Activated T-cell treated with anti-CD3 and anti-CD28 coated beads, Interleukin-2, amount 50 U/mL, for 4 hours (primary cell): ENCODE results near the gene AKAP3. TPM values are rescaled to one million over a fixed set of nuclear protein-coding genes. Genes with fewer than 3 reads are reported as not detected.

ENCODE experiments used
- ATAC-seq, 2 donors: fragments of 200-7000 bp; cut with Tn5 transposase; one replicate each; pipeline ENCODE4 v1.10.0; 2021
- DNase-seq: peaks from one replicate; pipeline ENCODE4 v3.0.0-alpha.2; 2020
- H3K27me3 Mint-ChIP-seq: one replicate; pipeline ENCODE4 v1.8.0; 2021; ENCODE audit warnings: low read depth, mixed read lengths
- H3K36me3 Mint-ChIP-seq: one replicate; pipeline ENCODE4 v1.8.0; 2022; ENCODE audit warnings: mixed read lengths; ENCODE audit not compliant: insufficient read depth
- H3K4me1 Mint-ChIP-seq: one replicate; pipeline ENCODE4 v1.8.0; 2021; ENCODE audit warnings: low read depth, mixed read lengths
- H3K4me3 Mint-ChIP-seq: one replicate; pipeline ENCODE4 v1.8.0; 2021; ENCODE audit warnings: mild to moderate bottlenecking, moderate library complexity, mixed read lengths
- H3K9me3 Mint-ChIP-seq: one replicate; pipeline ENCODE4 v1.8.0; 2021; ENCODE audit warnings: mixed read lengths
- total RNA-seq, 3 donors: library from RNA; stranded (reverse); gene quantifications; one replicate each; pipeline ENCODE4 v1.2.1, GENCODE V29; 2021

Gene AKAP3
- total RNA-seq = 1 to 10 TPM in 1 of 3 donors, under 1 TPM in 2; 0.65 to 1.1 (median 0.92) TPM

DNA sequence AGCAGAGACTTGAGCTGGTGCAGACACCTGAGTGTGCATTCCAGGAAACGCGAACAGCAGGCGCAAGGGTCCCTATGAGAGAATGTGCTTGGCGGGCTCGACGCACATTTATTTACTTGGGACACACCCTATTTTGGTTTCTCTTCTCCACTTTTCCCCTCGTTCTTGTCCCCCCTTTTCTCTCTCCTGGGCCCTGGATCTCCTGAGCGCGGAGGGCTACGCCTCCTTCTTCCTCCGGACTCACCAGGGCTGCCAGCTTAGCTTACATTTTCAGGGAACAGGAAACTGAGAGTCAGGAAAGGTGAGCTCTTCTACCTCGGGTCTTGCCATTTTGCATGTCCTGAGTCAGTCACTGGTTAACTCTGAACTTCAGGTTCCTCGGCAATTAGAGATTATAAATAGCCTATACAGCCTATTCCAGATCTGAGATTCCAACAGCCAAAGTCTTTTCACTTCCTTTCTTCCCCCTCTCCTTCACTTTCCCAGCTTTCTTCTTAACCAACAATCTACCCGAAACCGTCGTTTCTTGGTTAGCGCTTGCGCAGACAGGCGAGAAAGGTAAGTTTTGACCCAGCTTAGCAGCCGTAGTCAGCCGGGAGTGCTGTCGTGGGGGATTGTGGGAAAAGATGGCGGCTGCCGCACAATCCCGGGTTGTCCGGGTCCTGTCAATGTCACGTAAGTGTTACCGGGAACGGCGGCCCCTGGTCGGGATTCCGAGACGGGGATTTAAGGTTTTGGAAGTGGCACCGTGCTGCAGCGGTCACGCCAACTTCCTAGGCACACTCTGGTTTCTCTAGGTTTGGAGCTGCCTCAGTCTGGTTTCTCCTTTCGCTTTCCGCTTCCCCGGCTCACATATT lies at the start of gene AKAP3, which contains the start of gene NDUFA9:
AKAP3 (minus strand) TSS at position 551 of the 857 bp plus-strand sequence. CDS start 10,855 bp downstream, outside the sequence.
NDUFA9 (plus strand) TSS at position 614 of the 857 bp plus-strand sequence; CDS start at position 627, 13 bp downstream.
- DNase-seq (peak; percentile 65), ATAC-seq (peak; percentile 96 to 97)
- H3K27me3 Mint-ChIP-seq = no peaks in the 10 kb centered on the region
- H3K9me3 Mint-ChIP-seq = no peaks in the 10 kb centered on the region
- H3K4me3 Mint-ChIP-seq = peak within 1 kb of the TSS; percentile 97
- H3K36me3 Mint-ChIP-seq = peaks cover 6% of the 10 kb centered on the region
- H3K4me1 Mint-ChIP-seq = peaks cover 42% of the 10 kb centered on the region

DNA sequence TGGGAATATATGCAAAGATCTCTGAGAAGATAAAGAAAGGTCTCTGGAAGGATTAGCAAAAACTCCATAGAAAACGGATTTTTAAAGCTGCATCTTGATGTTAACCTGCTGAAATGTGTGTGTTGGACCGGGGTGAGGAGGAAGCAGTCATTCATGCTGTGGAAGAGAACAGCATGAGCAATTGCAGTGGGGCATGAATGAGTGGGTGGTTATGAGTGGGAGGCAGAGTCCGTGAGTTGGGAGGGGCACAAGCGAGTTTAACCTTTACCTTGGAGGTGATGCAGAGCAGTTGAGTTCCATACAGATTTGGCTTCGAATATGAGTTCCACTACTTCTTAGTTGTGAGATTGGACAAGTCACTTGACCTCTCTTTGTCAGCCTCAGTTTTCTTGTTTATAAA lies 41.9 kb upstream of the AKAP3 start:
- H3K9me3 Mint-ChIP-seq = no peaks in the 10 kb centered on the region
- H3K4me3 Mint-ChIP-seq = no peak overlapping the region
- H3K27me3 Mint-ChIP-seq = no peaks in the 10 kb centered on the region
- ATAC-seq = no peak
- no peaks in the 10 kb centered on the region for H3K4me1 Mint-ChIP-seq
- peaks cover 49% of the 10 kb centered on the region for H3K36me3 Mint-ChIP-seq
- DNase-seq = no peak

DNA sequence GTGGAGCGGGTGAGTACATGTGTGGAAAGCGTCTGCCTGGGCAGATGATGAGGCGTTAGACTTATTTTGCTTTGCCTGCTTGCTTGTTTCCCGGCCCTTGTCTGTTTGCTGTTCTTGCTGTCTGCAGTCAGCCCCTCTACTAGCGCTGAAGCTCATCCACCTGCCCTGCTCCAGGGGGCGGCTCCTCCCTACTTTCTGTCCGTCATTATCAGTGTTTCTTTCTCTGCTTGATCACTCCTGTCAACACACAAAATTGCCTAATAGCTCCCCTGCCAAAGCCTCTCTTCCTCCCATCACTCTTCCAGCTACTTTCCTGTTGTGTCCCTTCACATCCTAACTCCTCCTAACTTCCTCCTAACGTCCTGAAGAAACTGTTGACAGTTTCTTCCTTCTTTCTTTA lies 36.5 kb upstream of the AKAP3 start:
- DNase-seq = no peak
- Mint-ChIP-seq H3K4me1 (no peaks in the 10 kb centered on the region), H3K36me3 (peaks cover 57% of the 10 kb centered on the region), H3K4me3 (no peak overlapping the region), H3K9me3 (no peaks in the 10 kb centered on the region), H3K27me3 (no peaks in the 10 kb centered on the region)
- ATAC-seq = no peak

DNA sequence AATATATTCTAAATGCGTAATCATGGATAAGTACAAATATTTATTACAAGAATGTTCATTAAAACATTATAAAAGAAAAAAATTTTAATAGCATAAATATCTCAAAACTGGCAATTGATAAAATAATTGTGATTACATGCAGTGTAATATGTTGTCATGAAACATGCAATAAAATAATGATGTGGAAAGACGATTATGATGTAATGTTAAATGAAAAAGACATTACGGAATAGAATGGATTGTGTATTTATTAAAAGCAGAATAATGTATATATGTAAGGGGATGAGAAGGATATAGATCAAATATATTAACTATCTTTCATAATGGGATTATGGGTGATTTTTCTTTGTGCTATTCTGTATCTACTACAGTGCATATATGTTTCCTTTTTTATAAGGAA lies 32.9 kb upstream of the AKAP3 start:
- no peaks in the 10 kb centered on the region for H3K9me3 Mint-ChIP-seq

DNA sequence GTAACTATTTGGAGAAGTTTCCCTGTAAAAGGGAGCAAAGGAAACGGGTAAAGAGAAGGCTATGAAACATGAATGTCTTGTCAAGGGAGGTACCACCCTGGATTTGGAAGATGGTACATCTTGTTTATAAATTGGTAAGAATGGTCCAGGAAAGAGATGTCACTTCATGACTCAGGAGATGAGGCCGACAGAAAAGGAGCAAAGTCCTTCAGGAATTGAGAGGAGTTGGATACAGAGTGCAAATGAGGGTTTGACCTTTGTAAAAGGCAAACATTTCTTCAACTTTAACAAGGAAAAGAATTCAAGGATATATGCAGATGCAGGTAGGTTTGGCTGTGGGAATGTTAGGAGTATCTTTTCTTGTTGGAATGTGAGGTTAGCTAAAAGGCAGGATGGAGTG lies 30.9 kb upstream of the AKAP3 start:
- Mint-ChIP-seq H3K36me3 (peaks cover 36% of the 10 kb centered on the region), H3K9me3 (no peaks in the 10 kb centered on the region), H3K4me3 (no peak overlapping the region), H3K27me3 (no peaks in the 10 kb centered on the region), H3K4me1 (no peaks in the 10 kb centered on the region)
- ATAC-seq (no peak), DNase-seq (no peak)

More for the DNA sequence above, 32.9 kb upstream of the AKAP3 start:
- H3K4me3 Mint-ChIP-seq = no peak overlapping the region
- H3K36me3 Mint-ChIP-seq = peaks cover 52% of the 10 kb centered on the region
- no peaks in the 10 kb centered on the region for H3K4me1 Mint-ChIP-seq
- no peak for ATAC-seq
- DNase-seq = no peak
- H3K27me3 Mint-ChIP-seq = no peaks in the 10 kb centered on the region

DNA sequence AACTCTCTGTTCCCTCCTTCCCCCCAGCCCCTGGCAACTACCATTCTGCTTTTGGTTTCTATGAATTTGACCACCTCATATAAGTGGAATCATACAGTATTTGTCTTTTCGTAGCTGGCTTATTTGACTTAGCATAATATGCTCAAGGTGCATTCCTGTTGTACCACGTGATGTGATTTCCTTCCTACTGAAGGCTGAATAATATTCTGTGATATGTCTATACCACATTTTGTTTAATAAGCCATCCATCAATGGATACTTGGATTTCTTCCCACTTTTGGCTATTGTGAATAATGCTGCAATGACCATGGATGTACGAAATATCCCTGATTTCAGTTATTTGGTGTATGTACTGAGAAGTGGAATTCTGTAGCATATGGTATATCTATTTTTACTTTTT lies 16.4 kb upstream of the AKAP3 start:
- peaks cover 49% of the 10 kb centered on the region for H3K36me3 Mint-ChIP-seq
- no peaks in the 10 kb centered on the region for H3K4me1 Mint-ChIP-seq
- no peaks in the 10 kb centered on the region for H3K27me3 Mint-ChIP-seq
- DNase-seq = no peak
- no peak overlapping the region for H3K4me3 Mint-ChIP-seq
- ATAC-seq = no peak
- H3K9me3 Mint-ChIP-seq = no peaks in the 10 kb centered on the region

DNA sequence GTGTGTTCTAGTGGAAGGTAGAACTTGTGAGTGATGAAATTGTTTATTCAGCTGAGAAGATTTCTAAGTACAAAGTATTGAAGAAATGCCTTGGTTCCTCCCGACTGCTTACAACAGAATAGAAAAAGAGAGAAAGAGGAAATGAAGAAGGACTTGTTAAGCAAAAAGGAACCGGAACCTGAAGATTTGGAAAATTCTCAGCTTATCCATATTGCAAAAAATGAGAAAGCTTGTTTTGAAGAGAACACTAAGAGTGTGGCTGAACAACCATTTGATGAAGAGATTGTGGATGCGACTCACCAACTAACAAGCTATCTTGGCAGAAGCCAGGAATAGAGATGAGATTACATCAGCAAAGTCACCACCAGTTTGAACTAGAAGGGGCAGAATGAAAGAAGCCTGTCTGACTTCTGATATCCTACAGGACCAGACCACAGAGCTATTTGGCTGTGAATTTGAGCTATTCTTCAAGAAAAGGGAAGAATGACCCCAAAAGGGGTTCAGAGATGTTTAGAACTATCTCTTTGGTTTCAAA lies 15.2 kb upstream of the AKAP3 start:
- no peak overlapping the region for H3K4me3 Mint-ChIP-seq
- no peaks in the 10 kb centered on the region for H3K4me1 Mint-ChIP-seq
- no peaks in the 10 kb centered on the region for H3K27me3 Mint-ChIP-seq
- peaks cover 43% of the 10 kb centered on the region for H3K36me3 Mint-ChIP-seq
- DNase-seq = no peak
- H3K9me3 Mint-ChIP-seq = no peaks in the 10 kb centered on the region
- ATAC-seq = no peak

DNA sequence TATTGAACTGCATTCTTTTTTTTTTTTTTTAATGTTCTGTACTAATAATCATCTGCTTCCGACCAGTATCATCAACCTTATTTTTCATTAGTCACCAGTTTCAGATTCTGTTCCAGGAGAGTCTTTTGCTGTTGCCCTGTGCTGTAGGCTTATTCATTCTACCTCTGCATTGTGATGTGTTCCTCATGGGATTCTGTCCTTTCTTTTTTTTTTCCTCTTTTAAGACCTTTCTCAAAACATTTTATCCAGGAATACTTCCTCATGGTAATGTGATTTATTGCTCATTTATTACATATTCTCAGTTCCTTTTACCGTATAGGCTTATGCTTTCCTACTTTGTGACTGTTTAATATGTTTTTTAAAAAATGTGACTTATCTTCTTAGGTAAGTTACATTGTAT lies 4.8 kb upstream of the AKAP3 start:
- H3K4me3 Mint-ChIP-seq = no peak overlapping the region
- no peaks in the 10 kb centered on the region for H3K27me3 Mint-ChIP-seq
- H3K36me3 Mint-ChIP-seq = peaks cover 29% of the 10 kb centered on the region
- no peaks in the 10 kb centered on the region for H3K9me3 Mint-ChIP-seq
- ATAC-seq (no peak), DNase-seq (no peak)
- H3K4me1 Mint-ChIP-seq = peaks cover 43% of the 10 kb centered on the region

DNA sequence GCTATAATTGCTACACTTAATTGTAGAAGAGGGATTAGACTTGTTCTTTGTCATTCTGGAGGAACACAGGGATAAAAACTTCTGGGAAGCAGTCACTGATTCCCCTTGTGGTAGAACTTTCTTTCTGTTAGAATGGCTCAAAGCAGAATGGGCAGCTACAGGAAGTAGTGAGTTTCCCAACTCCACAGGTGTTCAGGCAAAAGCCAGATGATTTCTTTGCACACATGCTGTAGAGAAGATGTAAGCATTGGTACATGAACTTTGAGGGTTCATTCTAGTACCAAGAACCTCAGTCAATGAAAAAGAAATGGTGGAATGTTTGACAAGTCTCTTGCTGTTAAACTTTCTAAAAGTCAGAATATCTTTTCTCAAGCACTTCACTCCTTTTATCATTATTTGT lies 4.4 kb upstream of the AKAP3 start:
- Mint-ChIP-seq H3K4me3 (no peak overlapping the region), H3K9me3 (no peaks in the 10 kb centered on the region), H3K27me3 (no peaks in the 10 kb centered on the region), H3K4me1 (peaks cover 45% of the 10 kb centered on the region), H3K36me3 (peaks cover 27% of the 10 kb centered on the region)
- no peak for DNase-seq
- ATAC-seq = no peak

DNA sequence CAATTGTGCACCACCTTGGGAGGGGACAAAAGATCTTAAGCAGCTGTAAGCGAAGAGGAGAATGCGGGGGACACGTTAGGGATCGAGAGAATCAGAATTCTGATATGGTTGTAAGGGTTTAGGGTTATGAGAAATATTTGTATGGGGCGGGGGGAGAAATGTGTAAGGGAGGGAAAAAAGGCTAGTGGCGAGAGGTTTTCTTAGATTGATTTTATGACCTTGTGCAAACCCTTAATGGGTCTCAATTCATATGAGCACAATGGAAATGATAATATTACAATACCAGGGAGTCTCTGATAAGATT lies 459 bp upstream of the AKAP3 start:
- DNase-seq (no peak), ATAC-seq (no peak)
- Mint-ChIP-seq H3K36me3 (peaks cover 6% of the 10 kb centered on the region), H3K9me3 (no peaks in the 10 kb centered on the region), H3K4me3 (peak overlapping the region; percentile 97), H3K4me1 (peaks cover 46% of the 10 kb centered on the region), H3K27me3 (no peaks in the 10 kb centered on the region)

DNA sequence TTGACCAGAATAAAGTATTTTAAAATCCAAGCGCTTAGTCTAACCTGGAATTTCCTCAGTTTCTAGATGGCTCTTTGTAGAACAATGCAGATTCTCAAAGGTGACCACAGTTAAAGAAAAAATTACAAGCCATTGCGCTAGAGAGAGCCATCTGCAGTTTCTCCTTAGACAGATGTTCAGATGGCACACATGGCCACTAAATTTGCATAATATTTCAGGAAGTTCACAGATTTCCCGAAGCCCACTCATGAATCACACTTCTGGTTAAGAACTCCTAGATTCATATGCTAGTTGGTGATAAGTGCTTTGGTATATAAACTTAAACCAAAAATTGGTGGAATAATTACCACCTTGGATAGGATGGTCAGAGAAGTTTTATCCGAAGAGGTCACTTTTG lies 749 bp downstream of the AKAP3 start:
- H3K4me3 Mint-ChIP-seq = peak overlapping the region; percentile 97
- peaks cover 6% of the 10 kb centered on the region for H3K36me3 Mint-ChIP-seq
- no peaks in the 10 kb centered on the region for H3K9me3 Mint-ChIP-seq
- DNase-seq (no peak), ATAC-seq (no peak)
- H3K4me1 Mint-ChIP-seq = peaks cover 40% of the 10 kb centered on the region
- no peaks in the 10 kb centered on the region for H3K27me3 Mint-ChIP-seq

DNA sequence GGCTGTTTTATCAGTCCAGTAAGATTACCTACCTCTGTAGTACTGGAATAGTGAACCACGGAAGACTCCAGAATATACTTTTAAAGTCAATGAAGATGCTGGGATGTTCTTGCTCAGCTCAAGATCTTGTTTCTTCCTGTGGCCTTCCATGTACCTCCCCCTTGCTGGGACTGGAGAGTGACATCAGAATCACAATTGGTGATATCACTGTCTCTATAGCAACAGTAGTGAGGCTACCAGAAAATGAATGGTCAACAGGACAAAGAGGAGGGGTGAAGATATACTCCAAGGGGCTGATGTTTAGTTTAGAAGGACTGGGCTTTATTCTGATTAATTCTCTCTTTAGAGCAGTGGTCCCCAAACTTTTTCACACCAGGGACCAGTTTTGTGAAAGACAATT lies 3.8 kb downstream of the AKAP3 start:
- H3K27me3 Mint-ChIP-seq = peaks cover 2% of the 10 kb centered on the region
- H3K4me1 Mint-ChIP-seq = peaks cover 16% of the 10 kb centered on the region
- ATAC-seq = no peak
- DNase-seq = no peak
- H3K9me3 Mint-ChIP-seq = no peaks in the 10 kb centered on the region
- no peaks in the 10 kb centered on the region for H3K36me3 Mint-ChIP-seq
- no peak overlapping the region for H3K4me3 Mint-ChIP-seq

DNA sequence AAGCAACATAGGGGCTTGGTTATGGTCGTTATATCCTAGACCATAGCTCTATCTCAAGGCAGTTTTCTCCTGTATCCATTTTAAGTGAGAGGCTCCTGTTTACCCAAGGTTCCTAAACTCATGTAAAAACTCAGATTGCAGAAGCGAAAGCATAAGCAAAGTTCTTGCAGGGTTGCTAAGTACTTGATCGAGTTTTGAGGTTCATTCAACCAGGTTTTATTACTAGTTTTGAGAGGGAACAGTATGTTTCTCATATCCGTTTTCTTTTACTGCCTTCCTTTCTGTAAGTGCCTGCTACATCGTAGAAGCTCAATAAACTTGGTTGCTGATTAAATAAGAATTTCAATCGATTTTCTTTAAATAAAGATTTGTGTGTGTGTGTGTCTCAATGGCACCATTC lies 5.1 kb downstream of the AKAP3 start:
- peaks cover 6% of the 10 kb centered on the region for H3K4me1 Mint-ChIP-seq
- no peak for ATAC-seq
- H3K4me3 Mint-ChIP-seq = no peak overlapping the region
- no peaks in the 10 kb centered on the region for H3K36me3 Mint-ChIP-seq
- H3K27me3 Mint-ChIP-seq = peaks cover 2% of the 10 kb centered on the region
- no peaks in the 10 kb centered on the region for H3K9me3 Mint-ChIP-seq
- no peak for DNase-seq

DNA sequence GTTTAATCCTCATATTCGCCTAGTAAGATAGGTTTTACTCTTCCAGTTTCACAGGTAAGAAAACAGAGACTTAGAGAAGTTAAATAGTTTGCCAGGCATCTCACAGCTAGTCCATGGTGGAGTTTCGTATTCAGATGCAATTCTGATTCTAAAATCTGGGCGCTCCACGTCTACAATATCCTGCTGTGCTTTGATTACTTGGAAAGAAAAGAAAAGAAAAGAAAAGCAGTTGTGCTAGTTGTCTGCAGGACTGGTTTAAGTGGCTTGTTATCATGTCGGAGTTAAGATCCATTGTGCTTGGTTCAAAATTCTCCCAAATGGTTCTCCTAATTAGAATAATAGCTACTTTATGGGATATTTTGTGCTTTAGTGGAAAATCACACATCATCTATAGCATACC lies 18.6 kb downstream of the AKAP3 start:
- DNase-seq = no peak
- Mint-ChIP-seq H3K27me3 (peaks cover 6% of the 10 kb centered on the region), H3K9me3 (no peaks in the 10 kb centered on the region), H3K36me3 (no peaks in the 10 kb centered on the region), H3K4me3 (no peak overlapping the region), H3K4me1 (no peaks in the 10 kb centered on the region)
- ATAC-seq = no peak

DNA sequence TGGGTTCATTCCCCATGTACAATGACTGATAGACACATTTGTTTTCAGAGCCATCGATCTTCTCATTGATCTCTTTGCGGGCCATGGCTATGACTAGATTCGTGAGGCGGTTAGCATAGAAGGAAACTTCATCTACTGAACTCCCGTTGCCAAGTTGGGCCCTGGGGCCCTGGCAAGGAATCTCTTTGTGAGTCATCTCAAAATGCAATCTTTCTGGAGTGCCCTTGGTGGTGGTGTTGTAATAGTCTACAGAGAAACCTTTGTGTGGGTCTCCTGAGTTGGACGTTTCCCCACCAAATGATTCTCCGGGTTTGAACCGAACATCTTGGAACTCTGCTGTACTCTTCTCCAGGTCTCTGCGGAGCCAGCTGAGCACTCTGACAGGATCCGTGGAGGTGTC lies 20.4 kb downstream of the AKAP3 start:
- Mint-ChIP-seq H3K36me3 (no peaks in the 10 kb centered on the region), H3K4me3 (no peak overlapping the region), H3K27me3 (peaks cover 6% of the 10 kb centered on the region), H3K9me3 (no peaks in the 10 kb centered on the region), H3K4me1 (no peaks in the 10 kb centered on the region)
- DNase-seq (no peak), ATAC-seq (no peak)
